Measurements from ENCODE around the gene E2F4.

The E2F4 gene, protein sequence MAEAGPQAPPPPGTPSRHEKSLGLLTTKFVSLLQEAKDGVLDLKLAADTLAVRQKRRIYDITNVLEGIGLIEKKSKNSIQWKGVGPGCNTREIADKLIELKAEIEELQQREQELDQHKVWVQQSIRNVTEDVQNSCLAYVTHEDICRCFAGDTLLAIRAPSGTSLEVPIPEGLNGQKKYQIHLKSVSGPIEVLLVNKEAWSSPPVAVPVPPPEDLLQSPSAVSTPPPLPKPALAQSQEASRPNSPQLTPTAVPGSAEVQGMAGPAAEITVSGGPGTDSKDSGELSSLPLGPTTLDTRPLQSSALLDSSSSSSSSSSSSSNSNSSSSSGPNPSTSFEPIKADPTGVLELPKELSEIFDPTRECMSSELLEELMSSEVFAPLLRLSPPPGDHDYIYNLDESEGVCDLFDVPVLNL

DNA sequence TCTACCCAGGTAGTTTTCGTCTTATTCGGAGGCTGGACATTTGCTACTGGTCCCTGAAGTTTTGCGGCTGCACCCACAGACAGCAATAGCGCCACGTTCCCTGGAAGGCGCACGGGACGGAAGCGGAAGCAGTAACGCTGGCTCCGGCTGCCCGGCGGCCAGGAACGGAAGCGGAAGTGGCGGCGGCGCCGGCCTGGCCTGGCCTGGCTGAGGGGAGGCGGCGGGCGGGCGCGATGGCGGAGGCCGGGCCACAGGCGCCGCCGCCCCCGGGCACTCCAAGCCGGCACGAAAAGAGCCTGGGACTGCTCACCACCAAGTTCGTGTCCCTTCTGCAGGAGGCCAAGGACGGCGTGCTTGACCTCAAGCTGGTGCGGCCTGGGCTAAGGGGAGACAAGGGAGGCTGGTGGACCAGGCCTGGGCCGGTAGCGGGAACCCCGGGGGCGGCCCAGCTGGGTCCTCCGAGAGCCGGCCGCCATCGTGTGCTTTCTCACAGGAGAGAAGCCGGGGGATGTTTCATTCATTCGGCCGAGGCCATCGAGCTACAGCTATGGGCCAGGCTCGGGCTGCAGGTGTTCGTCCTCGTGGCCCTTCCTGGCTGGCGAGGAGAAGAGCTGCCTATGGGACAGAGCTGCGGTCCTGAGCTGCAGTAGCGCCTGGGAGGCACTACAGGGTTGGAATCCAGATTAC, at the start of gene E2F4:
TSS of gene E2F4 (plus strand) at position 161 of the 687 bp plus-strand sequence. CDS start at position 234, 73 bp downstream.
- peak; percentile 52 for FAIRE-seq

GRCh38 chr16:67142342-67142741, 49.6 kb upstream of the E2F4 start:
- FAIRE-seq, result no peak

- FAIRE-seq, result no peak
Measured at GRCh38 chr16:67144943-67145342, 47.0 kb upstream of the E2F4 start.

DNA sequence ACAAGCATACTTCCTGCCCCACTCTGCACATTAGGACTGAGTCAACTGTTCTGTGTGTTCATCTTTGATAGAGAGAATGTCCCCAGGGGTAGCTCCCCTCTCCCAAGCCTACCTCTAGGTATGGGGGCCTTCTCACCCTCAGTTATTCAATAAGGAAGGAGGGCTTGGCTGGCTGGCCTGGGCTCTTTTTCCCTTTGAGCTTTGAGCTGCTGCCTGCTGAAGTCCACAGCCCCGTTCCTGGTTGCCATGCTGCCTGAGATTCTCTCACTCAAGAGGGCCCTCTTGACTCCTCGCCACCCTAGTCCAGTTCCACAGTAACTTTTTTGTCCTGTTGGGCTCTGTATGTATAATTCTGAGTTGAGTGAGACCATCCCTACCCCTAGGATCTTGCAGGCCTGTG, 46.2 kb upstream of the E2F4 start:
- FAIRE-seq, result no peak

DNA sequence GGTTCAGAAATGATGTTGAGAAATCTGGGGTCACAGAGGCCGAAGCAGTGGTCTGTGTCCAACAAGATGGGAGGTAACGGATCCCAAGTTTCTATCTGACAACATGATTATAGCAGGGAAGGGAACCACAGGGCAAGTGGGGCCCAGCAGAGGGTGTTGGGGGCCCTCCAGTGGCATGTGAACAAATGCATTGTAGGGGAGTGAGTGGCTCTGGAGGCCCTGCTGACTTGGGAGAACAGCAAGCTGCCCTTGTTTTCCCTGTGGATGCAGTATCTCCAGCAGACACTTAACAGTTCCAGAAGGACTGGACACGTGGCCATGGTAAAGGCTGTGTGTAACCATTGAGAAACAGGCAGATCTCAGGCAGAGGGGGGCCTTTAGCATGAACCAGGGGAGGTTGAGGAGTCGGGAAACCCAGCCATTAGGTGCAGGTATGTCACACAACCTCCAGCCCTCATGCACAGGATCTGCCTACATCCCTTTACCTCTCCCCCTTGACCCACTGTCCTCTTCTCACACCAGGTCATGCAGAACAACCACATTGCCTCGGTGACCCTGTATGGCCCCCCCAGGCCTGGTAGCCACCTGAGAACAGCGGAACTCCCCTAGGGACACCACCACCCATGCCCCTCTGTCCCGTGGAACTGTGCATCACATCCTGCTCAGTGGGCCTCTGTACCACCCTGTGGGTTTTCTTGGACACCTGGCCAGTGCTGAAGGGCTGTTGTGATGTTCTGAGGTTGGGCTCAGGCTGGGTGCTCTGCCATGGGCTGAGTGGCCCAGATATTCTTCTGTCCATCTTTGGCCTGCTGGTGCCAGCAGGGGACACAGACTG, 45.2 kb upstream of the E2F4 start:
- no peak for FAIRE-seq

DNA sequence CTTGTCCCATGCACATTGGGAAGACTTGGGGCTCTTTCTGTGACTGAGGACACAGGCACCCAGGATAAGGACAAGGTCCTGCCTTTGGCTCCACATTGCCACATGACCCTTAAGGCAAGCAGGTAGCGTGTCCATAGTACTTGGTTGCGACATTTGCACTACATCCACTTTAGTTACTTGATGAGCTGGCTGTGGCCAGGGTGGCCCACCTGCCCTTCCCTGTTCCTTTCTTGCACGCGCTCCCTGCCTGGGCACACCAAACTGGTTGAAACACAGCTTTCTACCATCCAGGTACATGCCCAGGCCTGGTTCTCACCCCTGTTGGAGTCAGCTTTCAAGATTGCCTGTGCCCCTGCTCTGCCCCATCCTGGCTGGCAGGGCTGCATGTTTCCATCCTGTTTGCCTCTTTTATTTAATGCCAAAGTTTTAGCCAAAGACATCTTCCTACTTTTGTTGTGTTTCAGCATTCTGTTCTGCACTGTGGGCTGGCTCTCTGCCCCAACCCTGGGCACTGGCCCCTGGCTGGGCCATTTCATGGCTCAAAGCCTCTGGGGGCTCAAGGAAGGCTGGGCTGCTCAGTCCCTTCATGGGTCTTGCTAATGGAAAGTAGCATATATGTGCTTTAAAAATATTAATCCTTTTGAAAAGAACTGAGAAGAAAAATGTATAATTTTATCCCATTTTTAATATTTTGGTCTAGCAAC, 44.4 kb upstream of the E2F4 start:
- no peak for FAIRE-seq

GRCh38 chr16:67148221-67148620, 43.7 kb upstream of the E2F4 start:
- no peak for FAIRE-seq

DNA sequence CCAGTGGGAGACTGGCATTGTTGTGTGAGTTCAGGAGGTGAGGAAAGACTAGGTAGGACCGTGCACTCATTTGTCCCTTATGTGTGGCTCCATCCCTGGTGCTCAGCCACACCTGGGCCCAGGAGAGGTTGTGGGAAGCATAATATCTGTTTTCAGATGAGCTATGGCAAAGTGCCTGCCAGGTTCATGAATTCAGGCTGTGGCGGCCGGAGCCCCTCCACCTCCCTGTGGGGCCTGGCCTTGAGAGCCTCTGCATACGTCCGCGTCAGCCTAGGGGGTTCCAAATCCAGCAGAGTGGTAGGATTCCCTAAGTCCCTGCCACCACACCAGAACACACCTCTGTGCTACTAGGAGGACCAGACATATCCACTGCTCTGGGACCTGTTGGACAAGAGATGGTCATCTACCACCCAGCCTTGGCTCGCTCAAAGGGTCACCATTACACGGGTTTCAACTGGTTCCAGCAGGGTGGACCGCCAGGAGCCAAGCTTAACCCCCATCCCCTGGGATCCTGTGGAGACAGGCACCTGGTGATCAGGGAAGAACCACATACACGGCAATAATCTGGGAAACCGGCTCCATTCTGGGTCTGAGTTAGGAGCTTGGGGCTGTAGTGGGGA, 43.2 kb upstream of the E2F4 start:
- no peak for FAIRE-seq

GRCh38 chr16:67149276-67150046, 42.5 kb upstream of the E2F4 start:
- FAIRE-seq, result no peak

GRCh38 chr16:67150047-67150832, 41.7 kb upstream of the E2F4 start:
- no peak for FAIRE-seq

DNA sequence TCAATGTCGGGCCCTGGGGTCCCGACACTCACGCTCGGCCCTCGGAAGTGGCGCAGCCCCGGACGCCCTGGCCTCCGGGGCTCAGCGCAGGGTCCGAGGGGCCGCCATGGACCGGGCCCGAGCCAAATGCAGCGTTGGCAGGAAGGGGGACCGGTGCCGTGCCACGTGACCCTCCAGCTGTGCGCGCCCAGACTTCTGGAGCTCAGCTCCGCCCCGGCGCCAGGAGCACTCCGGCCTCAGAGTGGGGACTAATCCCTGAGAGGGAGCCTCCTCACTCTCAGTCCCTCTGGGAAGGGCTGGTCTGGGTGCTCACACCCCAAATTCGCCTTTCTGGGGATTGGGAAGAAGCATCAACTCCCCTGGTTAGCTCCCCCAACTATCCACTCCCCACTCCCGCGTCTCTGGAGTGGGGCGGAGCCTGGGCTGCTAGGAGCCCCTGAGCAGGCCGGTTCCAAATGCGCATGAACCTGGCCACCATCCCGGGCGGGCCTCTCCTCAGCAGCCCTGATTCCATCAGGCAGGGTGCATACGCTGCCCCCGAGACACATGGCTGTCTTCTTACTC, 41.0 kb upstream of the E2F4 start, which contains the start of gene B3GNT9:
TSS of gene B3GNT9 (minus strand) at position 166 of the 564 bp plus-strand sequence. CDS start 513 bp downstream, outside the sequence.
- FAIRE-seq, result no peak

DNA sequence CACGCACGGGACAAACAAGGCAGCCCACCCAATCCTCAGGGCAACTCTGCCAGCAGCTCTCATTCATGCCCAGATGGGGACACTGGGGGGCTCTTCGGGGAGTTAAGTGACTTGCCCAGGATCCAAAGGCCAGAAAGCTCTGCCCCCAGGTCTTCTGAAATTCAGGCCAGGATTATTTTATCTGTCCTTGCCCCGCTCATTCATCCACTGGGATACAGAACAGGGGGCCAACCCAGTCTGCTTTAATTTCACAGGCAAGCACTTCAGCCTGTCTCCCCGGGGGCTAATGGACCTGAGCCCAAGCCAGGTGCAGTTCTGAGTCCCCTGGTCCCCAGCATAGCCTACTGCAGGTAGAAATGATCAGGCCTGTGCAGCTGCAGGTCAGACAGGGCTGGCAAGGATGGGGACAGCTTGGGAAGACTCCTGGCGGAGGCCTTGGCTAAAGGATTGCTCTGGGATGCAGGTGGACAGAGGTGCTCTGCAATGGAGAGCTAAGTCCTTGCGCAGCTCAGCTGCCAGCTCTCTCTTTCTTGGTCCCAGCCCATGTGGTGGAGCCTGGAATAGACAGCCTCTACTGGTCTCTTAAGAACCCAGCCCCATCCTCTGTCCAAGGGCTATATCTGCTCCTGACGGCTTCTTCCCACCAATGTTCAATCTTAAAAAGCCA, 40.4 kb upstream of the E2F4 start:
- no peak for FAIRE-seq

DNA sequence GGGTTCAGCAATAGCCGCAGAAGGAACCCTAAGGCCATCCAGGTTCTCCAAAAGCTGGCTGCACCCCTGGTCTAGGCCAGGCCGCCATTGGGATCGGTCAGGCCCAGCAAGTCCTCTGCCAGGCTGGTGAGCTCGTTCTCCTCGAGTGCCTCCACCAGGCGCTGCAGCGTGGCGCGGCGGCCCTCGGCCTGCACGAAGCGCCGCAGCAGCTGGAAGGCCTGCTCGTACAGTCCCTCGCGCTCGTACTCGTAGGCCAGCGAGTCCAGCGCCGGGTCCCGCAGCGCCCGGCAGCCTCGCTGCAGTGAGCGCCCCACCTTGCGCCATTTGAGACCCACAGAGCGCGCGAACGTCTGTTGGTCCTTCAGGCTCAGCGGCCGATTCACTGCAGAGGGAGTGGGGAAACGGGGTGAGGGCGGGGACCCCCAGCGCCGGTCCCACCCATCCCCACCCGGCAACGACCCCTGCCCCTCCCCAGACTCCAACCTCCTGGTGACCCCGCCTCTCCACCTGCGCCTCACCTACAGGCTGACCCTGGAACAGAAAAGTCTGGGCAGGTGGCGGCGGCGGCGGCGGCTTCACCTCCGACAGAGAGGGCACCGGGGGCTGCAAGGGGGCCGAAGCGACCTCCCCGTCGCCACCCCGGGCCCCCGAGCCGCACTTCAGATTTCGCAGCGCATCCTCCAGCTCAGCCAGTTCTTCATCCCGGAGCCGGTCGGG, 37.2 kb upstream of the E2F4 start:
- FAIRE-seq, result no peak

DNA sequence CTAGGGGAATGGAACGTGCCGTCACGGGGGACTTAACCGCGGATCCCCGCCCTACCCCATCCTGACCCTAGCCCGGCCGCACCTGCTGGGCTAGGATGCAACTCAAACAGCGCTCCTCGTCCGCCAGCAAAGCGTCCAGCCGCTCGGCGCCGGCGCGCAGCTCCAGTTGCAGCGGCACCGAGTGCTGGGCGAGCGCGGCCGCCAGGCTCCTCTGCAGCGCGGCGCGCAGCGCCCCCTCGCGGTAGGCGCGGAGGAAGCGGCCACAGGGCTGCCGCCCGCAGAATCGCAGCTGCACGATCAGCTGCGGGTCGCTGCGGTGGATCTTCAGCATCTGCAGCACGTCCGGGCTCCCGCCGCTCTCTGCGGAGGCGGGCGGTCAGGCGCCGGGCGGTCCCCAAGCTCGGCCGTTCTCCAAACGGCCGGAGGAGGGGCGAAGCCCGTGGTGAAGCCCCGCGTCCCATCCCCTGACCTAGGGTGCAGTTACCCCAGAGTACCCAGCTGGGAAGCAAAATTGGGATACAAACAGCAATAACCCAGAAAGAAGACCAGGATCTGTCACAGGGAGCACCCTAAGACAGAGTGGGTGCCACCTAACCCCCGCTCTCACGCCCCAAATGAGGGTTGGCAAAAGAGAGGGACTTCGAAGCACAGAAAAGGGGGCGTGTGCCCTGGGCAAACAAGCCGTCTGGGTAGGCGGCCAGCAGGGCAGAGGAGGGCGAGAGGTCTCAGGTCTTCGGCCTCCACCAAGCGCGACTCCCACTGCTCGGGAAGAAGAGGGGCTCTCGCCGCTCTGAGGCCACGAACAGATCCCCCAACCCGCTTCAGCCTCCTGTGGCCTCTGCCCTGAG, 36.4 kb upstream of the E2F4 start:
- no peak for FAIRE-seq

DNA sequence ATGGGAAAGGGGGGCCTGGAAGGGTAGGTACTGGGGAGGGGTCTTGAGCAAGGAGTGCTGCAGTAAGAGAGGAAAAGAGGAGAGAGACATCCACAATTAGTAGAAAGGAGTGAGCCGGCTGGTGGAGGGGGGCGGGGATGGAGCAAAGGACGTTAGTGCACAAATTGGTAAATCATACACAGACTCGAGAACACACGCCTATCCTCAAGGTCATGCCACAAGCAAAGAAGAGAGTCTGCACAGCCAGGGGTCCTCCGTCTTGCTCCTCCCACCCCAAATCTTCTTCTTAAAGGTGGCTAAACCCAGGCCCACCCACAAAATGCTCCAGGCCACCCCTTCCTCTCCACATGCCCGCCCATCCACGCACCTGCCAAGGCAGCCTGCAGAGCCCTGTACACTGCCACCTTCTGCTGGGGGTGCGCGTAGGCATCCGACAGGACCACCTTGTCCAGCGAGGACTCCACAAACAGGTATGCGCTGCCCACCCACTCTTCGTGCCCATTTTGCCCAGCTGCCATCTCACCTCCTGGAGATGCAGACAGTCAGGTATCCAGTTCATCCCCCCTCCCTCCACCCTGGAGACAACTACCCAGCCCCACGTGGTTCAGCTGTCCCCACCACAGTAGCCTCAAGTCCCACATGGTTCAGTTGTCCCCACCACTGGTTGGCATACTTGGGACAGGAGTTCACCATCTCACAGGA, 35.7 kb upstream of the E2F4 start:
- no peak for FAIRE-seq

- FAIRE-seq, result no peak
Measured at GRCh38 chr16:67157106-67157748, 34.7 kb upstream of the E2F4 start.
